NCI-H345 treated with DMSO at 0.1 percent for 48 hours (cell line): ENCODE data around the gene RRH.
"Not testable (repeated sequence)": the region's sequence is repeated elsewhere in the genome, so short reads cannot be mapped to it uniquely, and the experiment has no call there.

Source experiments
- DNase-seq: peaks from one replicate; lab custom pipeline; 2025; ENCODE audit not compliant: unreplicated experiment; lab: John Stamatoyannopoulos, UW

The RRH gene

GRCh38 chr4:109836985-109837384 is 9.2 kb downstream of the RRH start:
- DNase-seq, result no peak

- DNase-seq, result no peak
Measured at GRCh38 chr4:109846395-109847098, 18.8 kb downstream of the RRH start.

- no peak for DNase-seq
Measured at GRCh38 chr4:109847896-109848442, 20.2 kb downstream of the RRH start, which contains the start of gene LRIT3. TSS of gene LRIT3 (plus strand) at chr4:109848107. CDS start at chr4:109848202, 95 bp downstream.

- no peak for DNase-seq
Measured at GRCh38 chr4:109848501-109848900, 20.7 kb downstream of the RRH start.

- no peak for DNase-seq
Measured at GRCh38 chr4:109850601-109851000, 22.8 kb downstream of the RRH start.

- DNase-seq, result not testable (repeated sequence)
Measured at GRCh38 chr4:109859426-109860300, 31.9 kb downstream of the RRH start.

GRCh38 chr4:109861271-109861670 is 33.5 kb downstream of the RRH start:
- DNase-seq, result no peak

- DNase-seq, result no peak
Measured at GRCh38 chr4:109861916-109862511, 34.2 kb downstream of the RRH start.

- DNase-seq, result no peak
Measured at GRCh38 chr4:109864134-109864533, 36.4 kb downstream of the RRH start.

GRCh38 chr4:109870061-109870460 is 42.3 kb downstream of the RRH start:
- no peak for DNase-seq

GRCh38 chr4:109872065-109872464 is 44.3 kb downstream of the RRH start:
- no peak for DNase-seq

GRCh38 chr4:109872950-109873656 is 45.3 kb downstream of the RRH start:
- DNase-seq, result no peak

GRCh38 chr4:109873791-109874514 is 46.2 kb downstream of the RRH start:
- no peak for DNase-seq

GRCh38 chr4:109875106-109875505 is 47.3 kb downstream of the RRH start:
- DNase-seq, result no peak

- DNase-seq, result not testable (repeated sequence)
Measured at GRCh38 chr4:109875553-109875952, 47.8 kb downstream of the RRH start.

- no peak for DNase-seq
Measured at GRCh38 chr4:109876634-109877265, 49.0 kb downstream of the RRH start.

- no peak for DNase-seq
Measured at GRCh38 chr4:109877400-109877799, 49.6 kb downstream of the RRH start.

- no peak for DNase-seq
Measured at GRCh38 chr4:109878355-109878754, 50.6 kb downstream of the RRH start.

GRCh38 chr4:109879081-109879480 is 51.3 kb downstream of the RRH start:
- no peak for DNase-seq
